Right cardiac atrium (tissue), 5 donors: ENCODE results near the gene DSCAML1. TPM values are rescaled to one million over a fixed set of nuclear protein-coding genes. Genes with fewer than 3 reads are reported as not detected.

Experiments
- ATAC-seq, 2 donors: fragments of 200-7000 bp; cut with Tn5 transposase; one replicate each; pipeline versions ENCODE4 v1.8.0 to v1.9.1; 2020; ENCODE audit warnings: moderate library complexity in 2 of 2, mild to moderate bottlenecking in 1 of 2
- DNase-seq, 3 donors: peaks; one replicate each; pipeline ENCODE4 v3.0.0-alpha.2; 2020
- H3K27ac ChIP-seq: one replicate; pipeline ENCODE4 v1.5.1; 2013; ENCODE audit warnings: mild to moderate bottlenecking, low read length, control low read depth, moderate library complexity
- H3K27me3 ChIP-seq: one replicate; pipeline ENCODE4 v1.6.1; 2013; ENCODE audit not compliant: control insufficient read depth, insufficient read depth
- H3K4me1 ChIP-seq: one replicate; pipeline ENCODE4 v1.6.1; 2013; ENCODE audit warnings: low read length; ENCODE audit not compliant: control insufficient read depth, insufficient read depth
- H3K4me3 ChIP-seq: one replicate; pipeline ENCODE4 v1.5.1; 2013; ENCODE audit warnings: low read length, control low read depth
- H3K9me3 ChIP-seq: one replicate; pipeline ENCODE4 v1.6.1; 2013; ENCODE audit warnings: low read length; ENCODE audit not compliant: control insufficient read depth
- WGBS: extraction: QIAGEN DNeasy Blood & Tissue Kit; methylation state at CpG from one replicate; pipeline ENCODE4 v1.1.7; 2013; 5-methylcytosine and 5-hydroxymethylcytosine counted together
- intact Hi-C, 4 donors: fragments of 100-400 bp; cut with DNase I; formaldehyde crosslinking; loops; one replicate each; pipeline versions ENCODE4 v1.11.0 to v1.14.0; 2022 to 2023
- long read RNA-seq, 4 donors: library from polyadenylated mRNA; unstranded; transcript quantifications; one replicate each; pipeline ENCODE4 v2.0.0, GENCODE V29; 2020 to 2021
- polyA plus RNA-seq: library from polyadenylated mRNA; stranded (reverse); fragments of 200-250 nt; gene quantifications from one replicate; pipeline ENCODE4 v1.2.3, GENCODE V29; 2013
- total RNA-seq, 4 donors: library from RNA; stranded (reverse); fragmentation: NEBNext Ultra II Directional; extraction: Animal tissue kit (Norgen Biotek cat#: 25700); gene quantifications; one replicate each; pipeline ENCODE4 v1.2.1, GENCODE V29; 2021
- donor health status: healthy with polysubstance abuse.
- donor health status: DM: no; HTN: yes; CAD: no.
- donor health status: DM: no; HTN: no; CAD: no.
- donor health status: DM: no; HTN: yes; CAD: no; lungs with severe emphysema.
- donor health status: DM: yes; HTN: yes; CAD: no.

DSCAML1 gene, protein sequence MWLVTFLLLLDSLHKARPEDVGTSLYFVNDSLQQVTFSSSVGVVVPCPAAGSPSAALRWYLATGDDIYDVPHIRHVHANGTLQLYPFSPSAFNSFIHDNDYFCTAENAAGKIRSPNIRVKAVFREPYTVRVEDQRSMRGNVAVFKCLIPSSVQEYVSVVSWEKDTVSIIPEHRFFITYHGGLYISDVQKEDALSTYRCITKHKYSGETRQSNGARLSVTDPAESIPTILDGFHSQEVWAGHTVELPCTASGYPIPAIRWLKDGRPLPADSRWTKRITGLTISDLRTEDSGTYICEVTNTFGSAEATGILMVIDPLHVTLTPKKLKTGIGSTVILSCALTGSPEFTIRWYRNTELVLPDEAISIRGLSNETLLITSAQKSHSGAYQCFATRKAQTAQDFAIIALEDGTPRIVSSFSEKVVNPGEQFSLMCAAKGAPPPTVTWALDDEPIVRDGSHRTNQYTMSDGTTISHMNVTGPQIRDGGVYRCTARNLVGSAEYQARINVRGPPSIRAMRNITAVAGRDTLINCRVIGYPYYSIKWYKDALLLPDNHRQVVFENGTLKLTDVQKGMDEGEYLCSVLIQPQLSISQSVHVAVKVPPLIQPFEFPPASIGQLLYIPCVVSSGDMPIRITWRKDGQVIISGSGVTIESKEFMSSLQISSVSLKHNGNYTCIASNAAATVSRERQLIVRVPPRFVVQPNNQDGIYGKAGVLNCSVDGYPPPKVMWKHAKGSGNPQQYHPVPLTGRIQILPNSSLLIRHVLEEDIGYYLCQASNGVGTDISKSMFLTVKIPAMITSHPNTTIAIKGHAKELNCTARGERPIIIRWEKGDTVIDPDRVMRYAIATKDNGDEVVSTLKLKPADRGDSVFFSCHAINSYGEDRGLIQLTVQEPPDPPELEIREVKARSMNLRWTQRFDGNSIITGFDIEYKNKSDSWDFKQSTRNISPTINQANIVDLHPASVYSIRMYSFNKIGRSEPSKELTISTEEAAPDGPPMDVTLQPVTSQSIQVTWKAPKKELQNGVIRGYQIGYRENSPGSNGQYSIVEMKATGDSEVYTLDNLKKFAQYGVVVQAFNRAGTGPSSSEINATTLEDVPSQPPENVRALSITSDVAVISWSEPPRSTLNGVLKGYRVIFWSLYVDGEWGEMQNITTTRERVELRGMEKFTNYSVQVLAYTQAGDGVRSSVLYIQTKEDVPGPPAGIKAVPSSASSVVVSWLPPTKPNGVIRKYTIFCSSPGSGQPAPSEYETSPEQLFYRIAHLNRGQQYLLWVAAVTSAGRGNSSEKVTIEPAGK (N-terminal part only)
- total RNA-seq (1 to 10 TPM in 2 of 4 donors, under 1 TPM in 2; 0.45 to 1.4 (median 1.1) TPM), polyA plus RNA-seq (0.70 TPM)
- long read RNA-seq, donor 1, partial matches to known transcripts: 0 of 1 reads
- long read RNA-seq, donor 1, other reads (novel, unspliced or antisense): 1 of 1 reads
- long read RNA-seq, donor 2: 0 reads
- long read RNA-seq, donor 3: 0 reads
- long read RNA-seq, donor 4: 0 reads

GRCh38 chr11:117796872-117797529 lies at the start of gene DSCAML1:
DSCAML1 (minus strand) TSS chr11:117797216; CDS start chr11:117797079, 137 bp downstream.
- 2% methylated on average over 66 of the region's 66 CpGs for WGBS
- H3K27me3 ChIP-seq: no peaks in the 10 kb centered on the region
- peak within 1 kb of the TSS; percentile 36 for H3K4me3 ChIP-seq
- H3K4me1 ChIP-seq: peaks cover 2% of the 10 kb centered on the region
- peak; percentile 81 to 82 for ATAC-seq
- no peaks in the 10 kb centered on the region for H3K9me3 ChIP-seq
- no peak within 1 kb of the TSS for H3K27ac ChIP-seq
- intact Hi-C loops: no loop called here
- peak; percentile 60 to 83 (median 77) for DNase-seq

DNA sequence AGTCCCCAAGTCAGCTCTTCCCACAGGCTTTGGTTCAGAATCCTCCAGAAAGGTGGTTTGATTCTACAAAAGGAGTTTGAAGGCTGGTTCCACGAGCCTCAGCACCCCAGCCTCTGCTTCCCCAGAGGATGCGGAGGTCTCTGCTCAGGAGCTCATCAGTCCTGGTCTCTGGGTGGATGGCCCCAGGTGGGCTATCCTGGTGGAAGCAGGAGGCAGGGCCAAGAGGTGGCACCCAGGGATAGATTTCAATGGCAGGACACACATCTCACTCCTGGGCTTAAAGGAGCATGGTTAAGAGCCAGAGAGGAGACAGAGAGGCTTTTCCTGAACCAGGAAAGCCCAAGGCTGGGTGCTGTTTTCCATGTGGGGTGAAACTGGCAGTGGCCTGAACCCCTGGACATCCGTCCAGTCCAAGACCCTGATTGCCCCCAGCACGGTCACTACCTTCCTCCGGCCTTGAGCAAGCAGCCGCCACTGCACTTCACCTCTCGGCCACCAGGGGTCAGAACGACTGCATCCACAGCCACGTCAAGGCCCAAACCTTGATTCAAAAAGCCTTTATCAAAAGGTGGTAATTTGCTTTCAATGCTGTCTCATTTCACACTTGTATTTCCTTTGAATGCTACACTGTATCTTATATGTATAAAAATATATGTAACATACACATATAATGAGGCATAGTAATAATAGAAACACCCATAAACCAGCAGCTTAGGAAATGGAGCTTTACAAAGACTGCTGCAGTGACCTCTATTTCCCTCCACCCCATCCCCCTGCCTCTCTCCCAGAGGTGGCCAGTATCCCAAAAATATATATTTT lies 46.9 kb upstream of the DSCAML1 start:
- H3K27me3 ChIP-seq: no peaks in the 10 kb centered on the region
- DNase-seq: peak; percentile 82 to 94 (median 92)
- no peaks in the 10 kb centered on the region for H3K4me1 ChIP-seq
- intact Hi-C loops: loop anchor here (1.0 to 10.0 kb wide), 6 partner anchors 61 to 211 kb away; no protein-coding TSS in a partner anchor
- WGBS: 24% methylated on average over 9 of the region's 9 CpGs
- H3K4me3 ChIP-seq: no peak overlapping the region
- H3K9me3 ChIP-seq: no peaks in the 10 kb centered on the region
- peak; percentile 64 to 81 for ATAC-seq
- no peak overlapping the region for H3K27ac ChIP-seq

DNA sequence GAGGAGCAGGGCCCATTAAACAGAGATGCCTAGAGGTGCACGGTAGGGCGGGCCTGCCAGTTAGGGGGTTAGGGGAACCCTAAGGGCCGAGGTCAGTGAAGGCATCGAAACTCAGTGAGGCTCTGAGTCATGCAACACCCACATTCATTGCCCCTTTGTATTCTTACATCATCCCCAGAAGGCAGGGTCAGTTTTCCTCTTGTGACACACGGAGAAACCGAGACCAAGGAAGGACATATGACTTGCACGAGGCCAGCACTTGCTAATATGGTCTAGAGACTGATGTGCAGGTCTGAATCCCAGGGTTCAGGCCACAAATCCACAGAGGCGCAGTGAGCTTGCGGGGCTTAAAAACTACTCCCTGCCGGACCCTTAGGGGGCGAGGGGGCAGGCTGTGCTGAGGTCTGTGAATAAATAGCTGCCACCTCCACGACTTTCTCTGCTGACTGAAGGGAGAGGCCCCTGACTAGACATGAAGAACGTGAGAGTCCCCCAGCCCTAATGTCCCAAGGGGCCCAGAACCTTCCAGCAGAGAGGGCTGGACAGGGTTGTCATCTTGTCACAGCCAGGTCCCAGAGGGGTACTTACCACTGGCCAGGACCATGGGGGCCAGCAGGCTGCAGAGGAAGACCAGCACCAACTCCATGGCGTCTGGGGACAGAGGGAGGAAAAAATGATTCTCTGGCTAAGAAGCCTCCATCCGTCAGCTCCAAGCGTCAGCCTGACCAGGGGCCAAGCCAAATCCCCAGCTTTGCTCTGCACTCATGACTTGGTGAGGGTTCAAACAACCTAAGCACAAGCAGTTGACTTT lies 45.3 kb upstream of the DSCAML1 start:
- no peak overlapping the region for H3K27ac ChIP-seq
- DNase-seq (peak in 2 of 3 donors; percentile 44 to 64), ATAC-seq (peak; percentile 36 to 45)
- 66% methylated on average over 16 of the region's 16 CpGs for WGBS
- H3K4me3 ChIP-seq: no peak overlapping the region
- no peaks in the 10 kb centered on the region for H3K9me3 ChIP-seq
- intact Hi-C loops: loop anchor here (2.0 to 10.0 kb wide), 5 partner anchors 62 to 212 kb away; no protein-coding TSS in a partner anchor
- H3K4me1 ChIP-seq: no peaks in the 10 kb centered on the region
- H3K27me3 ChIP-seq: no peaks in the 10 kb centered on the region

DNA sequence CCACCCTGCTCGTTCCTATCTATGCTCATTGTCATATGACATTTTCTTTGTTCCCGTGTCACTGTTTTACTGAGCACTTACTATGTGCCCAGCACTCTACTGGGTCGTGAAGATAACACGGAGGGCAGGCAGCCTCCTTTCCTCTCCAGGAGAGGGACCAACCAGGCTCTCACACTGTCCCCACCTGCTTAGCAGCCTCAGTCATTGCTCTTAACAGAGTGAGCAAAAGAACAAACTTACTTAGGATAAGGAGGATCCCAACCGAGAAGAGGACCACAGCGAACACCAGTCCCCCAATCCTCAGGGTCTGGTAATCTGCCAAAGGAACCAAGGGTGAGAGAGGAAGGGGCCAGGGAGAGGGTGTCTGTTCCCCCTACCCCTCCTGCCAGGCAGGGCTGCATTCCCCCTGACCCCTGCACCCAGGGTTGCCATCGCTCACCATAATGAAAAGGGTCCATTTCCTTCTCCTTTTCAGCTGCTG lies 44.6 kb upstream of the DSCAML1 start:
- Histone ChIP-seq H3K9me3 (no peaks in the 10 kb centered on the region), H3K4me1 (no peaks in the 10 kb centered on the region), H3K27me3 (no peaks in the 10 kb centered on the region), H3K4me3 (no peak overlapping the region), H3K27ac (no peak overlapping the region)
- intact Hi-C loops: loop anchor here (2.0 to 10.0 kb wide), 5 partner anchors 63 to 213 kb away; no protein-coding TSS in a partner anchor
- ATAC-seq: no peak
- WGBS: 84% methylated on average over 7 of the region's 7 CpGs
- peak in 2 of 3 donors; percentile 11 to 22 for DNase-seq

DNA sequence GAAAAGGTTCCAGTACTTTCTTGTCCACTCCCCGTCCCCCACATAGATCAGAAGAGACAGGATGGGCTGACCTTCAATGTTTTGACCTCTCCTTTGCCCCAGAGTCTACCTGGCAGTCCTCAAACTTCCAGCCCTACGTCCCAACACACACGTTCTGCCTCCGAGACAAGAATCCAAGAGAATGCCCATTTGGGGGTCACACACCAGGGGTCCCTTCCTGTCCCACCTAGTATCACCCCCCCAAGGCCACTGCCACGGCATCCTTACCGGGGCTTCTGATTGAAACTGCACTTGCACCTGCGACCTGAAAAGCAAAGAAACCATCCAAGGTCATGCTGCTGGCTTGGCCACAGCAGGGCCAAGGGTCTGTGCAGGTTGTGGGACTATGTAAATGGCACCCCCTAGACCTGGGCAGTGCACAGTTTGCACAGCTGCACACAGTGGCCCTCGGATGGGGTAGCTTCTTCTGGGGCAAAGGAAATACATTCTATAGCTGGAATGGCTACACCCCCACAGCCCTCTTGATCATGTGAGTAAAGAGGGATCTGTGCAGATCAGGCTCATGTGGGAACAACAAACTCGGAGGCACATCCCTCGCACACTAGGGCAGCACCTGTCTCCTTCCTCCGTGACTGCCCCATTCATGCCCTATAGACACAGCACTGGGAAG lies 44.0 kb upstream of the DSCAML1 start:
- intact Hi-C loops: loop anchor here (5.0 to 10.0 kb wide), 4 partner anchors 64 to 214 kb away; no protein-coding TSS in a partner anchor
- Histone ChIP-seq H3K27ac (no peak overlapping the region), H3K27me3 (no peaks in the 10 kb centered on the region), H3K4me1 (no peaks in the 10 kb centered on the region), H3K9me3 (no peaks in the 10 kb centered on the region), H3K4me3 (no peak overlapping the region)
- ATAC-seq: no peak
- peak in 1 of 3 donors; percentile 10 for DNase-seq
- WGBS: 92% methylated on average over 11 of the region's 11 CpGs

DNA sequence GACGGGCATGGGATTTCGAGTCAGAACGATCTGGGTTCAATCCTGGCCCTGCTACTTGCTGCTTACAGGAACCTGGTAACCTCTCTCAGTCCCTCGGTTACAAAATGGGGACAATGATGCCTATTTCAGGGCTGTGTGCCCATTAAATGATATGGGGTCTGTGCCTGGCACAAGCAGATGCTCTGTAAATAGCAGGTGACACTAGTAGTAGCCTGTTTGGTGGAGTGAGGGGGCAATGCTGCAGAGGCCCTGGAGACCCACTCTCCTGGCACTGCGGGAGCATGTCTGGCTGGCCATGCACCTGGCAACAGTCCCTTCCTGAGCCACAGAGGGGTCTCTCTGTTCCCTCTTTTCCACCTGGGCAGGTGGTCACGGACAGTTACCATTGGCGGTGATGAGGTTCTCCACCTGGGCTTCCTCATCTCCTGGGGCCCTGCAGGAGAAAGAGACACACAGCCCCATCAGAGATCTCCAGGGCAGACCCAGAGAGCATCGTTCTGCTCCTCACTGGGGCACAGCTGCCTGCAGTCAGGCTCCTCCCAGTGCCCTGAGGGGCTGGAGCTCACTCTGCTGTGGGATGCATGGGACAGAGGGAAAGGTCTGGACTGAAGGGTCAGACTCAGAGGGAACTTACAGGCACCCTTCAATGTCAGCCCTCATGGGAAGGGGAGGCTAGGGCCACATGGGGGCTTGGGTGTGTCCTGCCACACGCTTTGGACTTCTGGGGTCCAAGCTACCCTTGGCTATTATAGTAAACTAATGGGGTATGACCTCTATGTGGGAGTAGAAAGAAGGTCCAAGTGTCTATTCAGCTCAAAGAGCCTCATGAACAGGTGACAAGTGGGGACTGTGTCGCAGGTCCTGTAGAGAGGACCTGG lies 43.2 kb upstream of the DSCAML1 start:
- Histone ChIP-seq H3K9me3 (no peaks in the 10 kb centered on the region), H3K4me1 (no peaks in the 10 kb centered on the region), H3K4me3 (no peak overlapping the region), H3K27me3 (no peaks in the 10 kb centered on the region), H3K27ac (no peak overlapping the region)
- no peak for ATAC-seq
- peak in 1 of 3 donors; percentile 31 for DNase-seq
- 92% methylated on average over 10 of the region's 10 CpGs for WGBS
- intact Hi-C loops: loop anchor here (5.0 to 10.0 kb wide), 4 partner anchors 65 to 215 kb away; no protein-coding TSS in a partner anchor

GRCh38 chr11:117839380-117839881 lies 42.4 kb upstream of the DSCAML1 start:
- 84% methylated on average over 7 of the region's 7 CpGs for WGBS
- intact Hi-C loops: no loop called here
- DNase-seq: peak in 1 of 3 donors; percentile 16
- Histone ChIP-seq H3K27ac (no peak overlapping the region), H3K4me3 (no peak overlapping the region), H3K9me3 (no peaks in the 10 kb centered on the region), H3K27me3 (no peaks in the 10 kb centered on the region), H3K4me1 (no peaks in the 10 kb centered on the region)
- no peak for ATAC-seq
